Testis (tissue), 3 donors: ENCODE measurements around the gene OMA1. TPM values are rescaled to one million over a fixed set of nuclear protein-coding genes. Genes with fewer than 3 reads are reported as not detected.

ENCODE experiments used
- DNase-seq: peaks from one replicate; pipeline ENCODE4 v3.0.0-alpha.2; 2019
- H3K27ac ChIP-seq, 2 donors: fragments of 200-600 bp; sonication (generic); one replicate each; pipeline ENCODE4 v1.5.1; 2019
- H3K27me3 ChIP-seq: fragments of 200-600 bp; sonication (generic); one replicate; pipeline ENCODE4 v1.5.1; 2019
- H3K36me3 ChIP-seq: fragments of 200-600 bp; sonication (generic); one replicate; pipeline ENCODE4 v1.5.1; 2017; ENCODE audit warnings: low read depth; ENCODE audit errors: missing control alignments
- H3K4me1 ChIP-seq: fragments of 200-600 bp; sonication (generic); one replicate; pipeline ENCODE4 v1.5.1; 2019
- H3K4me3 ChIP-seq, 2 donors: fragments of 200-600 bp; sonication (generic); one replicate each; pipeline ENCODE4 v1.5.1; 2017 to 2019
- H3K9me3 ChIP-seq: fragments of 200-600 bp; sonication (generic); one replicate; pipeline ENCODE4 v1.5.1; 2017
- CTCF ChIP-seq, 3 experiments: fragments of 450-650 bp in 2 of 3; fragments of 200-600 bp in 1 of 3; sonication (generic) in 1 of 3; IDR thresholded peaks; one replicate each; pipeline ENCODE4 v1.5.1; 2016 to 2019; ENCODE audit warnings: antibody characterized with exemption in 3 of 3, mild to moderate bottlenecking in 2 of 3, moderate library complexity in 1 of 3
- POLR2A ChIP-seq: fragments of 450-650 bp; IDR thresholded peaks from one replicate; pipeline ENCODE4 v1.6.1; 2017; ENCODE audit warnings: antibody characterized with exemption, mild to moderate bottlenecking, moderate library complexity
- WGBS, 2 donors: methylation state at CpG; one replicate each; pipeline ENCODE4 v1.1.5; 2018; 5-methylcytosine and 5-hydroxymethylcytosine counted together
- intact Hi-C: fragments of 100-400 bp; cut with DNase I; formaldehyde crosslinking; loops from one replicate; pipeline ENCODE4 v1.15.1; 2023; ENCODE audit warnings: low total_unique reads
- polyA plus RNA-seq: library from polyadenylated mRNA; stranded (reverse); fragments of 350-450 nt; fragmentation: Illumina TruSeq; extraction: RNeasy Lipid Tissue Mini Kit (QIAGEN cat#74804); gene quantifications from one replicate; pipeline ENCODE4 v1.2.3, GENCODE V29; 2014; ENCODE audit warnings: low read depth, low replicate concordance; ENCODE audit not compliant: insufficient read depth
- total RNA-seq, 2 donors: library from RNA; depleted of rRNA; stranded (reverse); fragments of >200 nt; gene quantifications; one replicate each; pipeline ENCODE4 v1.2.3, GENCODE V29; 2016

The OMA1 gene
- total and polyA plus RNA-seq, 3 donors from 2014 or later = 10.9 to 24.7 (median 22.1) TPM

- no peaks in the 10 kb centered on the region for H3K4me1 ChIP-seq
Observed at GRCh38 chr1:58590019-58590418, 43.5 kb upstream of the OMA1 start.

DNA sequence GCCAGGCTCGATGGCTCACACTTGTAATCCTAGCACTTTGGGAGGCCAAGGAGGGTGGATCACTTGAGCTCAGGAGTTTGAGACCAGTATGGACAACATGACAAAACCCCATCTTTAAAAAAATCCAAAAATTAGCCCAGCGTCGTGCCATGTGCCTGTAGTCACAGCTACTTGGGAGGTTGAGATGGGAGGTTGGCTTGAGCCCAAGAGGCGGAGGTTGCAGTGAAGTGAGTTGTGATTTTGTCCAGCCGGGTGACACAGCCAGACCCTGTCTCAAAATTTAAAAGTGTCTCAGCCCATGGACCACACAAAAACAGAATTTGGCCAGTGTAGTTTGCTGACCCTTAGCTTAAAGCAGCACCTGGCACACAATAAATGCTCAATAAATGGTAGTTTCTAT lies 41.9 kb upstream of the OMA1 start:
- WGBS, 2 donors = 86 to 88% methylated on average over 5 of the region's 5 CpGs
- no peak for TF ChIP-seq CTCF (IDR thresholded peaks at IDR 0.05)
- no peak for TF ChIP-seq POLR2A
- no peaks in the 10 kb centered on the region for H3K9me3 ChIP-seq
- H3K36me3 ChIP-seq = no peaks in the 10 kb centered on the region
- no peak for DNase-seq
- H3K27me3 ChIP-seq = no peaks in the 10 kb centered on the region
- no peak overlapping the region for H3K27ac ChIP-seq
- H3K4me3 ChIP-seq = no peak overlapping the region
- H3K4me1 ChIP-seq = peaks cover 3% of the 10 kb centered on the region
- intact Hi-C loops = no loop called here

More at GRCh38 chr1:58590019-58590418, 43.5 kb upstream of the OMA1 start:
- TF ChIP-seq POLR2A = no peak
- no peak for TF ChIP-seq CTCF (IDR thresholded peaks at IDR 0.05)
- H3K4me3 ChIP-seq = no peak overlapping the region
- H3K9me3 ChIP-seq = no peaks in the 10 kb centered on the region
- no peaks in the 10 kb centered on the region for H3K36me3 ChIP-seq
- intact Hi-C loops = no loop called here
- H3K27ac ChIP-seq = no peak overlapping the region
- DNase-seq = no peak
- H3K27me3 ChIP-seq = no peaks in the 10 kb centered on the region

DNA sequence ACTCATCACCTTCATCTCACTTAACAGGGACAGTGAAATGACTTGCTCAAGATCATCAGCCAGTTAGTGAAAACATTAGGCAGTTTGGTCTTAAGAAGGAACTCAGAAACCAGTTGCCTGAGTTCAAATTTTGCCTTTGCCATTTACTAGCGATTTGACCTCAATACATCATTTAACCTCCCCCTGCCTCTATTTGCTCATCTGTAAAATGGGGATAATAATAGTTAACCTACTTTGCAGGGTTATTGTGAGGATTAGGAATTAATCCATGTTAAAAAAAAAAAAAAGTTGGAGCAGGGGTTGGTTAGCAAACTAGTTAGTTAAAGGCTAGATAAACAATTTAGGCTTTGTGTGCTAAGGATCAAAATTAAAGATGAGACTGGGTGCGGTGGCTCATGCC lies 41.1 kb upstream of the OMA1 start:
- TF ChIP-seq CTCF (IDR thresholded peaks at IDR 0.05) (no peak), POLR2A (no peak)
- no peak for DNase-seq
- Histone ChIP-seq H3K36me3 (no peaks in the 10 kb centered on the region), H3K4me3 (no peak overlapping the region), H3K4me1 (peaks cover 3% of the 10 kb centered on the region), H3K27me3 (no peaks in the 10 kb centered on the region), H3K27ac (no peak overlapping the region), H3K9me3 (no peaks in the 10 kb centered on the region)
- 91 to 96% methylated on average over 2 of the region's 2 CpGs for WGBS, 2 donors
- intact Hi-C loops = no loop called here

- no peaks in the 10 kb centered on the region for H3K27me3 ChIP-seq
- H3K27ac ChIP-seq = no peak overlapping the region
- TF ChIP-seq POLR2A = no peak
- TF ChIP-seq CTCF (IDR thresholded peaks at IDR 0.05) = no peak
- no peaks in the 10 kb centered on the region for H3K9me3 ChIP-seq
- H3K36me3 ChIP-seq = no peaks in the 10 kb centered on the region
- WGBS, 2 donors = 80 to 86% methylated on average over 4 of the region's 4 CpGs
- H3K4me1 ChIP-seq = peaks cover 3% of the 10 kb centered on the region
- H3K4me3 ChIP-seq = no peak overlapping the region
- intact Hi-C loops = no loop called here
- no peak for DNase-seq
Observed at GRCh38 chr1:58586271-58586670, 39.7 kb upstream of the OMA1 start.

- H3K36me3 ChIP-seq = no peaks in the 10 kb centered on the region
- TF ChIP-seq POLR2A = no peak
- DNase-seq = no peak
- intact Hi-C loops = no loop called here
- H3K4me3 ChIP-seq = no peak overlapping the region
- WGBS, 2 donors = 72 to 82% methylated on average over 3 of the region's 3 CpGs
- H3K27me3 ChIP-seq = no peaks in the 10 kb centered on the region
- H3K9me3 ChIP-seq = no peaks in the 10 kb centered on the region
- H3K4me1 ChIP-seq = peaks cover 3% of the 10 kb centered on the region
- H3K27ac ChIP-seq = no peak overlapping the region
Observed at GRCh38 chr1:58585581-58586151, 39.1 kb upstream of the OMA1 start.
